ENCODE data around the gene MACROD2. TPM values are rescaled to one million over a fixed set of nuclear protein-coding genes. Genes with fewer than 3 reads are reported as not detected.

MACROD2 gene
- total RNA-seq, 1 experiment from 2014 or later, result 1.6 TPM

- H3K9me3 Mint-ChIP-seq, result no peaks in the 10 kb centered on the region
- Histone ChIP-seq H4K8ac (replicated peaks; ENCODE audit: insufficient read length, low read depth, low read length) (no peak overlapping the region), H2BK120ac (ENCODE audit: low read depth, low read length, poor library complexity, severe bottlenecking) (no peak overlapping the region), H2BK15ac (ENCODE audit: low read depth, low read length) (no peak overlapping the region), H3K4me1 (ENCODE audit: insufficient read depth, low read length) (no peaks in the 10 kb centered on the region), H3K56ac (ENCODE audit: insufficient read length, low read depth, low read length) (no peak overlapping the region), H3K9me3 (ENCODE audit: control insufficient read depth, low read depth, low read length) (no peaks in the 10 kb centered on the region), H3K4me2 (ENCODE audit: insufficient read depth, insufficient read length, low read length) (no peak overlapping the region), H2BK5ac (ENCODE audit: insufficient read length, low read length) (no peak overlapping the region), H4K5ac (ENCODE audit: insufficient read length, low read depth, low read length) (no peak overlapping the region), H3K79me1 (ENCODE audit: insufficient read depth, low read depth, low read length, poor library complexity, severe bottlenecking) (no peaks in the 10 kb centered on the region), H3K27ac (ENCODE audit: insufficient read length, low read depth, low read length) (no peak overlapping the region), H3K14ac (ENCODE audit: insufficient read depth, low read length) (no peak overlapping the region), H3K23ac (ENCODE audit: insufficient read length, low read depth, low read length) (no peak overlapping the region), H2BK12ac (ENCODE audit: insufficient read length, low read depth, low read length) (no peak overlapping the region), H3K79me2 (ENCODE audit: insufficient read depth, low read length) (no peaks in the 10 kb centered on the region), H3T11ph (ENCODE audit: low read length) (no peak overlapping the region), H3K18ac (ENCODE audit: insufficient read length, low read depth, low read length) (no peak overlapping the region), H2AK5ac (ENCODE audit: insufficient read length, low read length) (no peak overlapping the region), H2BK20ac (ENCODE audit: low read depth, low read length, poor library complexity, severe bottlenecking) (no peak overlapping the region), H3K27me3 (ENCODE audit: insufficient read depth, low read length) (no peaks in the 10 kb centered on the region), H3K23me2 (ENCODE audit: insufficient read length, low read depth, low read length, poor library complexity, severe bottlenecking) (no peaks in the 10 kb centered on the region), H3K9ac (ENCODE audit: extremely low read depth, insufficient read length, low read length) (no peak overlapping the region), H4K20me1 (ENCODE audit: control insufficient read depth, insufficient read depth, insufficient read length) (no peaks in the 10 kb centered on the region), H3K4ac (ENCODE audit: low read depth, low read length) (no peak overlapping the region), H2AFZ (ENCODE audit: low read length) (no peak overlapping the region), H4K91ac (ENCODE audit: insufficient read length, low read depth, low read length) (no peak overlapping the region)
- H3K4me3 Mint-ChIP-seq, result no peak overlapping the region
- no peaks in the 10 kb centered on the region for H3K27me3 Mint-ChIP-seq (ENCODE audit: low read depth)
- H3K4me1 Mint-ChIP-seq, result no peaks in the 10 kb centered on the region
- H3K27ac Mint-ChIP-seq, result no peak overlapping the region
- no peaks in the 10 kb centered on the region for H3K36me3 Mint-ChIP-seq (ENCODE audit: insufficient read depth in 1 of 3, low read depth in 3 of 3)
- TF ChIP-seq CTCF (conservative IDR thresholded peaks at IDR 0.05), result no peak
- no CpG with 5 or more reads among the region's 2 CpGs for WGBS (ENCODE audit: extremely low coverage, insufficient read length, low lambda C conversion rate)
- no peak for DNase-seq
Observed at GRCh38 chr20:15676815-15677214, 1681.5 kb downstream of the MACROD2 start.

Measured in H9 (cell line).